Muscle of leg (tissue), 11 donors: ENCODE measurements around the gene IPMK. TPM values are rescaled to one million over a fixed set of nuclear protein-coding genes. Genes with fewer than 3 reads are reported as not detected.
"Not testable (repeated sequence)": the region's sequence is repeated elsewhere in the genome, so short reads cannot be mapped to it uniquely, and the experiment has no call there.

Experiments used
- DNase-seq: peaks from one replicate; pipeline ENCODE4 v3.0.0; 2013
- H3K27ac ChIP-seq: one replicate; pipeline ENCODE4 v1.5.1; 2013; ENCODE audit warnings: mild to moderate bottlenecking, low read length, control low read depth
- H3K27me3 ChIP-seq: one replicate; pipeline ENCODE4 v1.6.1; 2013; ENCODE audit warnings: low read length; ENCODE audit not compliant: control insufficient read depth, insufficient read depth
- H3K36me3 ChIP-seq: one replicate; pipeline ENCODE4 v1.6.1; 2013; ENCODE audit warnings: low read length; ENCODE audit not compliant: control insufficient read depth, insufficient read depth
- H3K4me1 ChIP-seq: one replicate; pipeline ENCODE4 v1.6.1; 2013; ENCODE audit warnings: low read length; ENCODE audit not compliant: control insufficient read depth, insufficient read depth
- H3K4me3 ChIP-seq: one replicate; pipeline ENCODE4 v1.5.1; 2013; ENCODE audit warnings: low read length, control low read depth
- H3K9me3 ChIP-seq: replicated peaks from 2 replicates; pipeline ENCODE4 v1.6.1; 2013; ENCODE audit warnings: low read depth, low read length; ENCODE audit not compliant: control insufficient read depth
- WGBS: methylation state at CpG from one replicate; pipeline ENCODE4 v1.1.5; 2013; ENCODE audit warnings: missing lambda C conversion rate; ENCODE audit not compliant: insufficient coverage; 5-methylcytosine and 5-hydroxymethylcytosine counted together
- polyA plus RNA-seq, 8 donors: library from polyadenylated mRNA; unstranded; fragments of 120-200 nt; gene quantifications; one replicate each; pipeline versions ENCODE4 v1.2.1 to v1.2.3, GENCODE V29; 2013; ENCODE audit warnings: inconsistent platforms in 1 of 8, low replicate concordance in 1 of 8; ENCODE audit not compliant: insufficient read length in 8 of 8, insufficient read depth in 1 of 8
- total RNA-seq: library from RNA; stranded (reverse); fragments of 120-200 nt; gene quantifications from one replicate; pipeline ENCODE4 v1.2.4, GENCODE V29; 2013

The IPMK gene
- total and polyA plus RNA-seq, 9 donors = 2.7 to 4.6 (median 3.5) TPM

DNA sequence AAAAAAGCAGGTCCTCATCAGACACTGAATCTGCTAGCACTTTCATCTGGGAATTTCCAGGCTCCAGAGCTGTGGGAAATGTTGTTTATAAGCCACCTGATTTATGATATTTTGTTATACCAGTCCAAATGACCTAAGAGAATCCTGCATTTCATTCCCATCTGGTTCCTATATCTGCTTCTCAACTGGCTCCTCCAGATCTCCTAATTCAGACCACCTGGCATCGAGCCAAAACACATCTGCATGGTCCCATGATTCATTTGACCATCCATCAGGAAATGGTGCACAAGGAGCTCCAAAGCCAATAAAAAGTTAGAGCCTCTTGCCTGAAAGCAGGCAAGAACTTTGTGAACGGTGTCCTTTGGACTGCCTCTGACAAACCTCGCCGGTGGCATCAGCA, 108.9 kb downstream of the IPMK start:
- WGBS = 25% methylated on average over 1 of the region's 4 CpGs
- H3K27me3 ChIP-seq = no peaks in the 10 kb centered on the region
- H3K9me3 ChIP-seq = no peaks in the 10 kb centered on the region
- DNase-seq = no peak
- H3K27ac ChIP-seq = no peak overlapping the region
- H3K36me3 ChIP-seq = no peaks in the 10 kb centered on the region
- H3K4me1 ChIP-seq = no peaks in the 10 kb centered on the region
- H3K4me3 ChIP-seq = no peak overlapping the region

GRCh38 chr10:58157076-58157766, 110.5 kb downstream of the IPMK start:
- WGBS = 19% methylated on average over 4 of the region's 7 CpGs
- no peaks in the 10 kb centered on the region for H3K36me3 ChIP-seq
- DNase-seq = no peak
- no peak overlapping the region for H3K27ac ChIP-seq
- no peak overlapping the region for H3K4me3 ChIP-seq
- no peaks in the 10 kb centered on the region for H3K9me3 ChIP-seq
- no peaks in the 10 kb centered on the region for H3K4me1 ChIP-seq
- no peaks in the 10 kb centered on the region for H3K27me3 ChIP-seq

DNA sequence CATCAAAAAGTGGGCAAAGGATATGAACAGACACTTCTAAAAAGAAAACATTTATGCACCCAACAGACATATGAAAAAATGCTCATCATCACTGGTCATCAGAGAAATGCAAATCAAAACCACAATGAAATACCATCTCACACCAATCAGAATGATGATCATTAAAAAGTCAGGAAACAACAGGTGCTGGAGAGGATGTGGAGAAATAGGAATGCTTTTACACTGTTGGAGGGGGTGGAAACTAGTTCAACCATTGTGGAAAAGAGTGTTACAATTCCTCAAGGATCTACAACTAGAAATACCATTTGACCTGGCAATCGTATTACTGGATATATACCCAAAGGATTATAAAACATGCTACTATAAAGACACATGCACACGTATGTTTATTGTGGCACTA, 111.8 kb downstream of the IPMK start:
- not testable (repeated sequence) for H3K4me3 ChIP-seq, H3K4me1 ChIP-seq, H3K36me3 ChIP-seq, H3K27me3 ChIP-seq, H3K9me3 ChIP-seq, DNase-seq, H3K27ac ChIP-seq
- no CpG with 5 or more reads among the region's 2 CpGs for WGBS

- Histone ChIP-seq H3K27ac (no peak overlapping the region), H3K9me3 (no peaks in the 10 kb centered on the region), H3K36me3 (no peaks in the 10 kb centered on the region), H3K4me1 (no peaks in the 10 kb centered on the region), H3K27me3 (no peaks in the 10 kb centered on the region), H3K4me3 (no peak overlapping the region)
- no peak for DNase-seq
- no CpG with 5 or more reads among the region's 1 CpG for WGBS
Measured at GRCh38 chr10:58153751-58154150, 113.9 kb downstream of the IPMK start.

DNA sequence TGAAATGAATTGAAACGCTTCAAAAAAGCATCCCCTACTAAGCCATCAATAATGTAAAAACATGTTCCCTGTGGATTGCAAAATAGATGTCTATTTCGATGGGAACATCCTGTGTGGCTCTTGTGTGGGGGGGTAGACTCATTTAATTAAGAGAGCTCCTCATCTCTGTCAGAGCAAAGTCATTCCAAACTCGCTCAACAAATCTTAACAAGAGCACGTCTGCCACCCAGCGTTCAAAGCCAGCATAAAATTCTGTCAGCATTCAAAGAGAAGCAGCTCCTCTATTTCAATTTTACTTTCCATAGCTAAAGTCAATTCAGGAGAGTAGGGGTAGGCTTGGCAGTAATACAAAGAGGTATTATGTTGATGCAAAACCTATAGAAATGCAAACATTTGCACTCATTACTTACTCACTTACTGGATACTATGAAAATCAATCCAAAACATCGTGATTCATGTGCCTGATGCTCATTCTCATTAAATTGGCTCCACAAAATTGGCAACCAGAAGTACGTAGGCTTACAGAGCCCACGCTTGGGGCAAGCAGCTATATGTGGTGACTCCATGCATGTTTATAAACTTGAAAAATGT, 114.9 kb downstream of the IPMK start:
- no peaks in the 10 kb centered on the region for H3K4me1 ChIP-seq
- H3K36me3 ChIP-seq = no peaks in the 10 kb centered on the region
- no peak overlapping the region for H3K27ac ChIP-seq
- WGBS = 63% methylated on average over 1 of the region's 8 CpGs
- H3K4me3 ChIP-seq = no peak overlapping the region
- H3K9me3 ChIP-seq = no peaks in the 10 kb centered on the region
- DNase-seq = peak; percentile 34
- H3K27me3 ChIP-seq = no peaks in the 10 kb centered on the region

- Histone ChIP-seq H3K9me3 (no peaks in the 10 kb centered on the region), H3K4me1 (no peaks in the 10 kb centered on the region), H3K27ac (no peak overlapping the region), H3K27me3 (no peaks in the 10 kb centered on the region), H3K36me3 (no peaks in the 10 kb centered on the region), H3K4me3 (no peak overlapping the region)
- no CpG with 5 or more reads among the region's 1 CpG for WGBS
- DNase-seq = no peak
Measured at GRCh38 chr10:58150290-58150689, 117.4 kb downstream of the IPMK start.

- Histone ChIP-seq H3K4me3 (no peak overlapping the region), H3K27me3 (no peaks in the 10 kb centered on the region), H3K4me1 (no peaks in the 10 kb centered on the region), H3K36me3 (no peaks in the 10 kb centered on the region), H3K9me3 (peaks cover 3% of the 10 kb centered on the region), H3K27ac (no peak overlapping the region)
- DNase-seq = no peak
Measured at GRCh38 chr10:58143944-58144343, 123.8 kb downstream of the IPMK start.

Other genes starting within 250 kb of the IPMK start
- 32.9 TPM for gene CISD1, start 1.3 kb upstream of the IPMK start, total RNA-seq
- 10 to 100 TPM; 18.8 to 28.1 (median 21.1) TPM for gene CISD1, start 1.3 kb upstream of the IPMK start, polyA plus RNA-seq
- gene UBE2D1, start 67.1 kb upstream of the IPMK start, total RNA-seq = 7.0 TPM
- gene UBE2D1, start 67.1 kb upstream of the IPMK start, polyA plus RNA-seq = 10 to 100 TPM; 11.8 to 18.0 (median 14.1) TPM
- 37.5 TPM for gene TFAM, start 117.5 kb upstream of the IPMK start, total RNA-seq
- 10 to 100 TPM; 24.9 to 37.6 (median 31.6) TPM for gene TFAM, start 117.5 kb upstream of the IPMK start, polyA plus RNA-seq
- gene BICC1, start 245.0 kb upstream of the IPMK start, total RNA-seq = 23.8 TPM
- 10 to 100 TPM; 15.2 to 26.9 (median 19.3) TPM for gene BICC1, start 245.0 kb upstream of the IPMK start, polyA plus RNA-seq